Measurements from ENCODE around the gene ASRGL1.

GRCh38 chr11:62373464-62374119 lies 36.3 kb downstream of the ASRGL1 start:
- no peak for TF ChIP-seq ARNT (IDR thresholded peaks at IDR 0.05)
- TF ChIP-seq ELF4 (IDR thresholded peaks at IDR 0.05): no peak
- no peak for TF ChIP-seq SP1 (IDR thresholded peaks at IDR 0.05)
- TF ChIP-seq L3MBTL2 (conservative IDR thresholded peaks at IDR 0.05): no peak
- no peak for TF ChIP-seq LEF1 (IDR thresholded peaks at IDR 0.05; ENCODE audit: borderline replicate concordance)
- no peak for TF ChIP-seq ZNF384 (IDR thresholded peaks at IDR 0.05)
- no peak for TF ChIP-seq FOXM1 (IDR thresholded peaks at IDR 0.05; ENCODE audit: borderline replicate concordance)
- TF ChIP-seq BHLHE40 (IDR thresholded peaks at IDR 0.05; ENCODE audit: borderline replicate concordance): no peak
- no peak for TF ChIP-seq NFRKB (IDR thresholded peaks at IDR 0.05)
- no peak for TF ChIP-seq SUZ12 (IDR thresholded peaks at IDR 0.05)
- TF ChIP-seq PKNOX1 (IDR thresholded peaks at IDR 0.05): no peak
